ENCODE measurements around the gene TMEM167B.
A peak's percentile ranks its signal among the peaks of the same experiment; 100 is the strongest.

TMEM167B gene

GRCh38 chr1:109065137-109065536, 25.4 kb upstream of the TMEM167B start:
- TF ChIP-seq GATA1 (IDR thresholded peaks at IDR 0.05; ENCODE audit: low read depth, low read length) (no peak), POLR2A (IDR thresholded peaks at IDR 0.05; ENCODE audit: low read length) (no peak)
- no peak for DNase-seq

- no peak for TF ChIP-seq GATA1 (IDR thresholded peaks at IDR 0.05; ENCODE audit: low read depth, low read length)
- TF ChIP-seq POLR2A (IDR thresholded peaks at IDR 0.05; ENCODE audit: low read length): no peak
- DNase-seq: no peak
Observed at GRCh38 chr1:109067883-109068282, 22.7 kb upstream of the TMEM167B start.

- TF ChIP-seq POLR2A (IDR thresholded peaks at IDR 0.05; ENCODE audit: low read length): no peak
- TF ChIP-seq GATA1 (IDR thresholded peaks at IDR 0.05; ENCODE audit: low read depth, low read length): no peak
- DNase-seq: no peak
Observed at GRCh38 chr1:109069294-109069693, 21.3 kb upstream of the TMEM167B start.

- DNase-seq: peak; percentile 92 to 93
- TF ChIP-seq POLR2A (IDR thresholded peaks at IDR 0.05; ENCODE audit: low read length) (peak; percentile 99), GATA1 (IDR thresholded peaks at IDR 0.05; ENCODE audit: low read depth, low read length) (no peak)
Observed at GRCh38 chr1:109075531-109076490, 14.8 kb upstream of the TMEM167B start, which contains the start of gene TAF13. Gene TAF13, minus strand, starts transcription at chr1:109076003. Its CDS starts 56 bp downstream, at chr1:109075947.

GRCh38 chr1:109078317-109078716, 12.2 kb upstream of the TMEM167B start:
- DNase-seq: no peak
- TF ChIP-seq GATA1 (IDR thresholded peaks at IDR 0.05; ENCODE audit: low read depth, low read length) (no peak), POLR2A (IDR thresholded peaks at IDR 0.05; ENCODE audit: low read length) (no peak)

GRCh38 chr1:109079240-109079622, 11.3 kb upstream of the TMEM167B start:
- TF ChIP-seq POLR2A (IDR thresholded peaks at IDR 0.05; ENCODE audit: low read length): no peak
- no peak for TF ChIP-seq GATA1 (IDR thresholded peaks at IDR 0.05; ENCODE audit: low read depth, low read length)
- DNase-seq: no peak

GRCh38 chr1:109080441-109081082, 10.0 kb upstream of the TMEM167B start:
- no peak for TF ChIP-seq POLR2A (IDR thresholded peaks at IDR 0.05; ENCODE audit: low read length)
- TF ChIP-seq GATA1 (IDR thresholded peaks at IDR 0.05; ENCODE audit: low read depth, low read length): no peak
- DNase-seq: no peak

- no peak for TF ChIP-seq POLR2A (IDR thresholded peaks at IDR 0.05; ENCODE audit: low read length)
- no peak for TF ChIP-seq GATA1 (IDR thresholded peaks at IDR 0.05; ENCODE audit: low read depth, low read length)
Observed at GRCh38 chr1:109083501-109083900, 7.1 kb upstream of the TMEM167B start.

GRCh38 chr1:109083923-109084322, 6.6 kb upstream of the TMEM167B start:
- no peak for DNase-seq

More at GRCh38 chr1:109083501-109083900, 7.1 kb upstream of the TMEM167B start:
- no peak for DNase-seq

GRCh38 chr1:109084563-109085517, 5.7 kb upstream of the TMEM167B start:
- peak in 1 of 2 experiments; percentile 3 for DNase-seq

More at GRCh38 chr1:109083923-109084322, 6.6 kb upstream of the TMEM167B start:
- TF ChIP-seq GATA1 (IDR thresholded peaks at IDR 0.05; ENCODE audit: low read depth, low read length) (no peak), POLR2A (IDR thresholded peaks at IDR 0.05; ENCODE audit: low read length) (no peak)

GRCh38 chr1:109089242-109090015, 1.1 kb upstream of the TMEM167B start:
- TF ChIP-seq GATA1 (IDR thresholded peaks at IDR 0.05; ENCODE audit: low read depth, low read length): no peak
- peak; percentile 78 to 81 for DNase-seq

More at GRCh38 chr1:109084563-109085517, 5.7 kb upstream of the TMEM167B start:
- TF ChIP-seq POLR2A (IDR thresholded peaks at IDR 0.05; ENCODE audit: low read length) (no peak), GATA1 (IDR thresholded peaks at IDR 0.05; ENCODE audit: low read depth, low read length) (no peak)

GRCh38 chr1:109091078-109091838, 694 bp downstream of the TMEM167B start:
- TF ChIP-seq GATA1 (IDR thresholded peaks at IDR 0.05; ENCODE audit: low read depth, low read length): no peak
- no peak for TF ChIP-seq POLR2A (IDR thresholded peaks at IDR 0.05; ENCODE audit: low read length)
- peak; percentile 74 to 75 for DNase-seq

All from erythroblast (primary cell).